Spleen (tissue), 11 donors: ENCODE data around the gene DNAJC25. TPM values are rescaled to one million over a fixed set of nuclear protein-coding genes. Genes with fewer than 3 reads are reported as not detected.

Experiments used
- DNase-seq: peaks from one replicate; pipeline ENCODE4 v3.0.0-alpha.2; 2020
- H3K27ac ChIP-seq, 8 donors: fragments of 200-600 bp; sonication (generic) in 7 of 8; 1 replicate in 4 of 8; 2 replicates in 4 of 8; pipeline versions ENCODE4 v1.5.0 to v1.8.0; 2016 to 2021; ENCODE audit warnings: inconsistent platforms in 4 of 8, mild to moderate bottlenecking in 4 of 8, moderate library complexity in 1 of 8
- H3K27me3 ChIP-seq, 7 donors: fragments of 200-600 bp; sonication (generic) in 6 of 7; replicated peaks in 1 of 7; 1 replicate in 4 of 7; 2 replicates in 3 of 7; pipeline versions ENCODE4 v1.5.0 to v1.8.0; 2016 to 2021; ENCODE audit warnings: inconsistent platforms in 3 of 7, mild to moderate bottlenecking in 1 of 7
- H3K36me3 ChIP-seq, 6 donors: fragments of 200-600 bp; sonication (generic) in 5 of 6; 1 replicate in 4 of 6; 2 replicates in 2 of 6; pipeline versions ENCODE4 v1.5.0 to v1.8.0; 2016 to 2021; ENCODE audit warnings: inconsistent platforms in 2 of 6
- H3K4me1 ChIP-seq, 6 donors: fragments of 200-600 bp; sonication (generic) in 5 of 6; 1 replicate in 3 of 6; 2 replicates in 3 of 6; pipeline versions ENCODE4 v1.5.0 to v1.8.0; 2016 to 2021; ENCODE audit warnings: inconsistent platforms in 3 of 6
- H3K4me3 ChIP-seq, 8 donors: fragments of 200-600 bp; sonication (generic) in 7 of 8; 1 replicate in 4 of 8; 2 replicates in 4 of 8; pipeline versions ENCODE4 v1.5.0 to v1.8.0; 2016 to 2021; ENCODE audit warnings: inconsistent platforms in 4 of 8, mild to moderate bottlenecking in 4 of 8, moderate library complexity in 2 of 8
- H3K9me3 ChIP-seq, 8 donors: fragments of 200-600 bp; sonication (generic) in 7 of 8; 1 replicate in 4 of 8; 2 replicates in 4 of 8; pipeline versions ENCODE4 v1.5.0 to v1.8.0; 2016 to 2021; ENCODE audit warnings: inconsistent platforms in 4 of 8
- CTCF ChIP-seq, 11 experiments: fragments of 200-600 bp in 7 of 11; fragments of 450-650 bp in 4 of 11; sonication (generic) in 4 of 11; IDR thresholded peaks in 8 of 11; conservative IDR thresholded peaks in 3 of 11; 1 replicate in 7 of 11; 2 replicates in 4 of 11; pipeline versions ENCODE4 v1.4.0 to v1.8.0; 2016 to 2021; ENCODE audit warnings: antibody characterized with exemption in 11 of 11, inconsistent platforms in 4 of 11, mild to moderate bottlenecking in 1 of 11
- POLR2A ChIP-seq, 3 donors: fragments of 450-650 bp; IDR thresholded peaks; one replicate each; pipeline ENCODE4 v1.5.1; 2017; ENCODE audit warnings: antibody characterized with exemption in 3 of 3, mild to moderate bottlenecking in 1 of 3
- POLR2AphosphoS5 ChIP-seq, 3 donors: sonication (generic); formaldehyde crosslinking; IDR thresholded peaks; one replicate each; pipeline ENCODE4 v1.5.1; 2017; ENCODE audit warnings: antibody characterized with exemption in 3 of 3
- WGBS, 5 donors: extraction: QIAGEN DNeasy Blood & Tissue Kit in 3 of 5; methylation state at CpG; one replicate each; pipeline versions ENCODE4 v1.1.5 to v1.1.7; 2013 to 2018; 5-methylcytosine and 5-hydroxymethylcytosine counted together
- intact Hi-C: fragments of 100-400 bp; cut with DNase I; formaldehyde crosslinking; loops from one replicate; pipeline ENCODE4 v1.15.0; 2023; ENCODE audit warnings: low total_unique reads
- polyA plus RNA-seq, 3 donors: library from polyadenylated mRNA; stranded (reverse); fragments of 200-250 nt; gene quantifications; one replicate each; pipeline ENCODE4 v1.2.1, GENCODE V29; 2013
- total RNA-seq, 7 donors: library from RNA; depleted of rRNA in 3 of 7; stranded (reverse); fragments of >200 nt in 3 of 7; fragmentation: NEBNext Ultra II Directional in 4 of 7; extraction: Animal tissue kit (Norgen Biotek cat#: 25700) in 4 of 7; gene quantifications; one replicate each; pipeline versions ENCODE4 v1.1.0 to v1.2.1, GENCODE V29; 2016 to 2021
- donor health status: healthy with polysubstance abuse.
- donor health status: DM: no; HTN: no; CAD: no; lungs with moderate emphysema.
- donor health status: DM: no; HTN: no; CAD: no.
- donor health status: Bipolar disorder and iron deficiency.
- donor health status: healthy.
- donor health status: DM: no; HTN: no; CAD: no.
- donor health status: DM: yes; HTN: yes; CAD: no.

DNAJC25 gene
- total and polyA plus RNA-seq, 10 donors, result 3.1 to 6.0 (median 3.9) TPM

- H3K9me3 ChIP-seq, result no peaks in the 10 kb centered on the region
- 12 to 22% (median 16%) methylated on average over 17 of the region's 17 CpGs for WGBS, 5 donors
- H3K36me3 ChIP-seq, result no peaks in the 10 kb centered on the region
- H3K4me3 ChIP-seq, result peak overlapping the region; percentile 69 to 97 (median 90)
- intact Hi-C loops, result loop anchor here (10.0 kb wide), 1 partner anchor 146 kb away; the partner anchor contains the start of gene ECPAS
- TF ChIP-seq POLR2A (IDR thresholded peaks at IDR 0.05) (no peak), CTCF (IDR thresholded peaks at IDR 0.05 in 8 of 11, conservative IDR thresholded peaks at IDR 0.05 in 3 of 11) (no peak), POLR2AphosphoS5 (IDR thresholded peaks at IDR 0.05) (no peak)
- H3K27me3 ChIP-seq, result no peaks in the 10 kb centered on the region
- peak; percentile 78 for DNase-seq
- H3K4me1 ChIP-seq, result peaks cover 9 to 47% (median 36%) of the 10 kb centered on the region in 6 donors
- H3K27ac ChIP-seq, result peak overlapping the region in 7 of 8 donors; percentile 49 to 97 (median 92)
Measured at GRCh38 chr9:111630182-111630963, 761 bp upstream of the DNAJC25 start.

GRCh38 chr9:111630964-111631213 is 245 bp upstream of the DNAJC25 start:
- peak overlapping the region in 7 of 8 donors; percentile 49 to 97 (median 92) for H3K27ac ChIP-seq
- TF ChIP-seq POLR2AphosphoS5 (IDR thresholded peaks at IDR 0.05) (no peak), CTCF (IDR thresholded peaks at IDR 0.05 in 8 of 11, conservative IDR thresholded peaks at IDR 0.05 in 3 of 11) (no peak), POLR2A (IDR thresholded peaks at IDR 0.05) (no peak)
- no peaks in the 10 kb centered on the region for H3K9me3 ChIP-seq
- no peaks in the 10 kb centered on the region for H3K27me3 ChIP-seq
- no peaks in the 10 kb centered on the region for H3K36me3 ChIP-seq
- 0 to 1% (median 0%) methylated on average over 4 to 14 of the region's 14 CpGs for WGBS, 5 donors
- peak overlapping the region; percentile 69 to 97 (median 90) for H3K4me3 ChIP-seq
- intact Hi-C loops, result loop anchor here (10.0 kb wide), 1 partner anchor 146 kb away; the partner anchor contains the start of gene ECPAS
- DNase-seq, result no peak
- H3K4me1 ChIP-seq, result peaks cover 9 to 52% (median 42%) of the 10 kb centered on the region in 6 donors

DNA sequence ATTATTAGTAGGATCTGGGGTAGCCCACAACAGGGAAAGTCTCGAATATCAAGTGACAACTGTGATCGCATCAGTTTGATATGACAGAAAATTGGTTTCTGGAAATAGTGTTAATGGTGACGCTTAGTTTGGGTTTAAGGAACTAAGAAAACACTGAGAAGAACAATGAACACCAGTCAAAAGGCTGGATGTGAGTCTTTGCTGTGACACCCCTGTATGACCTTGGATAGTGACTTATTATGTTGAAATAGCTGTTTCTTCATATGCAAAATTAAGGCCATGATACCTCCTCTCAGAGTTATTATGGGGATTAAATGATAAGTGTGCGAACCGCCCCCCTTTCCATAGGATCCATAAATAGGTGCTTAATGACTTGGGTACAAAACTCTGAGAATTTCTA is 926 bp downstream of the DNAJC25 start:
- no peak for TF ChIP-seq POLR2A (IDR thresholded peaks at IDR 0.05)
- TF ChIP-seq CTCF (IDR thresholded peaks at IDR 0.05 in 8 of 11, conservative IDR thresholded peaks at IDR 0.05 in 3 of 11), result no peak
- TF ChIP-seq POLR2AphosphoS5 (IDR thresholded peaks at IDR 0.05), result no peak
- Histone ChIP-seq H3K4me1 (peaks cover 9 to 63% (median 45%) of the 10 kb centered on the region in 6 donors), H3K4me3 (peak overlapping the region; percentile 69 to 97 (median 90)), H3K36me3 (no peaks in the 10 kb centered on the region), H3K9me3 (no peaks in the 10 kb centered on the region), H3K27ac (peak overlapping the region in 7 of 8 donors; percentile 85 to 97 (median 94)), H3K27me3 (no peaks in the 10 kb centered on the region)
- no peak for DNase-seq
- intact Hi-C loops, result loop anchor here (10.0 kb wide), 1 partner anchor 147 kb away; the partner anchor contains the start of gene ECPAS
- 36 to 41% (median 40%) methylated on average over 5 of the region's 5 CpGs for WGBS, 5 donors

DNA sequence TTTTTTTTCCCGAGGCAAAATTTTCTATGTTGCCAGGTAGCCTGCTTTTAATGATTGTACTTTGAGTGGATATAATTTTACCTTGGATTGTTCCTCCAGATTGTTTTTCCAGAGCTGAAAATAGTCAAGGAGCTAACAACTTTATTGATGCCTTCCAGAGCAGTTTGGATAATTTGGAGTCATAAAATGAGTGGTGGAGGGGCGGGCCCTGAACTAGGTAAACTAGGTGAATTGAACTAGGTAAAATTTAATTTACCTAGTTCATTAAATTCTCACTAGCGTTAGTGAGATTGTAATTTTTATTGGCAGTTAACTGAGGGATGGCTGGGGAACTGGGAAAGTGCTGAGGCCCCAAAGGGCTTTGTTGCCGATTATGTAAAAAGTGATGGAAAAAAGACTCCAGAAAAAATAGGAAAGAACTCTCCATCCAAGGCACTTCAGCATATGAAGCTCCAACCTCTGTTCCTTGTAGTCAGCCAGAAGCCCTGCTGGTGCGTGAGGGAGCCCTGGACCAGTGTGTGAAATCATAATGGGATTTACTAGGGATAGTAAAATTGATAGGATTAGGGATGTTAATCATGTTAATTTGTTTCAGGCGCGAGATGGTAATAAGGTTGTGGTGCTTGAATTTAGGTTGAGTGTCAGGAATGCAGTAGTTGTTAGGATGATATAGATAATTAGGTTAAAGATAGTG is 1.7 kb downstream of the DNAJC25 start:
- 74 to 95% (median 93%) methylated on average over 7 of the region's 7 CpGs for WGBS, 5 donors
- no peak for DNase-seq
- Histone ChIP-seq H3K36me3 (no peaks in the 10 kb centered on the region), H3K9me3 (no peaks in the 10 kb centered on the region), H3K4me3 (peak overlapping the region in 3 of 8 donors; percentile 89 to 97 (median 94)), H3K27ac (no peak overlapping the region), H3K4me1 (peaks cover 9 to 71% (median 45%) of the 10 kb centered on the region in 6 donors), H3K27me3 (no peaks in the 10 kb centered on the region)
- TF ChIP-seq CTCF (IDR thresholded peaks at IDR 0.05 in 8 of 11, conservative IDR thresholded peaks at IDR 0.05 in 3 of 11), result no peak
- no peak for TF ChIP-seq POLR2AphosphoS5 (IDR thresholded peaks at IDR 0.05)
- TF ChIP-seq POLR2A (IDR thresholded peaks at IDR 0.05), result no peak
- intact Hi-C loops, result loop anchor here (10.0 kb wide), 1 partner anchor 148 kb away; the partner anchor contains the start of gene ECPAS
